ENCODE results near the gene MED28. TPM values are rescaled to one million over a fixed set of nuclear protein-coding genes. Genes with fewer than 3 reads are reported as not detected.

Gene MED28
- total RNA-seq, 1 donor from 2014 or later = 113 TPM

GRCh38 chr4:17583941-17584340 lies 30.5 kb upstream of the MED28 start:
- Mint-ChIP-seq H3K4me1 (no peaks in the 10 kb centered on the region), H3K36me3 (peaks cover 35% of the 10 kb centered on the region), H3K9me3 (no peaks in the 10 kb centered on the region), H3K27me3 (ENCODE audit: low read depth) (no peaks in the 10 kb centered on the region), H3K4me3 (no peak overlapping the region), H3K27ac (no peak overlapping the region)
- TF ChIP-seq, protein P1, sequence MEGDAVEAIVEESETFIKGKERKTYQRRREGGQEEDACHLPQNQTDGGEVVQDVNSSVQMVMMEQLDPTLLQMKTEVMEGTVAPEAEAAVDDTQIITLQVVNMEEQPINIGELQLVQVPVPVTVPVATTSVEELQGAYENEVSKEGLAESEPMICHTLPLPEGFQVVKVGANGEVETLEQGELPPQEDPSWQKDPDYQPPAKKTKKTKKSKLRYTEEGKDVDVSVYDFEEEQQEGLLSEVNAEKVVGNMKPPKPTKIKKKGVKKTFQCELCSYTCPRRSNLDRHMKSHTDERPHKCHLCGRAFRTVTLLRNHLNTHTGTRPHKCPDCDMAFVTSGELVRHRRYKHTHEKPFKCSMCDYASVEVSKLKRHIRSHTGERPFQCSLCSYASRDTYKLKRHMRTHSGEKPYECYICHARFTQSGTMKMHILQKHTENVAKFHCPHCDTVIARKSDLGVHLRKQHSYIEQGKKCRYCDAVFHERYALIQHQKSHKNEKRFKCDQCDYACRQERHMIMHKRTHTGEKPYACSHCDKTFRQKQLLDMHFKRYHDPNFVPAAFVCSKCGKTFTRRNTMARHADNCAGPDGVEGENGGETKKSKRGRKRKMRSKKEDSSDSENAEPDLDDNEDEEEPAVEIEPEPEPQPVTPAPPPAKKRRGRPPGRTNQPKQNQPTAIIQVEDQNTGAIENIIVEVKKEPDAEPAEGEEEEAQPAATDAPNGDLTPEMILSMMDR (IDR thresholded peaks at IDR 0.05; ENCODE audit: unreplicated experiment) = no peak
- no peak for DNase-seq (ENCODE audit: low spot score in 2 of 2, unreplicated experiment in 2 of 2)

DNA sequence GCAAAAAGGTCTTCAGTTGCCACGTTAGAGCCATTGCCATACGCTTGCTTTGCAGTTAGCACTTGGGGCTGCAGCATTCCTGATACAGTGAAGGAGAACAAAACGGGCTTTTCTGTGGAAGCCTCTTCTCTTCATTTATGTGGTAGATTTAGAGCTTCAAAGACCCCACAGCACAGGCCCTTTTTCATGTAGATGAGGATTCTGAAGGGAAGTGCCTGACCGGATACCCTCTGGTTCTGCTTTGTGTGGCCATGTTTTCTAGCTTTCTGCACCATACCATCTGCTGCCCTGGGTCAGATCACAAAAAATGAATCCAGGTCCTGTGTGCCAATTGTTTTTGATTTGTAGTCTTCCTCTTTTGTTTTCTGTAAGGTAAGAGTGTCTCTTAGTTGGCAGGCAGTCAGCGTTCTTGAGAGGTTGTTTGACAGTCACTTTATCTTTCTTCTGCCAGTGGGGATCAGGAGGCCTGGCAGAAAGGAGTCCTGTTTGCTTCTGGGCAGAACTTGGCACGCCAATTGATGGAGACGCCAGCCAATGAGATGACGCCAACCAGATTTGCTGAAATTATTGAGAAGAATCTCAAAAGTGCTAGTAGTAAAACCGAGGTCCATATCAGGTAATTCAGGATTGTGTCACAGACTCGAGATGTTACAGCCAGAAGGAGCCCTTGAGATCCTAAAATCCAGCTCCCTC lies 29.8 kb upstream of the MED28 start:
- Mint-ChIP-seq H3K27ac (no peak overlapping the region), H3K9me3 (no peaks in the 10 kb centered on the region), H3K27me3 (ENCODE audit: low read depth) (no peaks in the 10 kb centered on the region), H3K4me3 (no peak overlapping the region), H3K36me3 (peaks cover 37% of the 10 kb centered on the region), H3K4me1 (no peaks in the 10 kb centered on the region)
- DNase-seq (ENCODE audit: low spot score in 2 of 2, unreplicated experiment in 2 of 2) = no peak
- TF ChIP-seq, protein P1 (IDR thresholded peaks at IDR 0.05; ENCODE audit: unreplicated experiment) = no peak

GRCh38 chr4:17587094-17587822 lies 27.2 kb upstream of the MED28 start:
- H3K4me1 Mint-ChIP-seq = no peaks in the 10 kb centered on the region
- peaks cover 38% of the 10 kb centered on the region for H3K36me3 Mint-ChIP-seq
- H3K27me3 Mint-ChIP-seq (ENCODE audit: low read depth) = no peaks in the 10 kb centered on the region
- H3K9me3 Mint-ChIP-seq = no peaks in the 10 kb centered on the region
- no peak for DNase-seq (ENCODE audit: low spot score in 2 of 2, unreplicated experiment in 2 of 2)
- no peak overlapping the region for H3K27ac Mint-ChIP-seq
- TF ChIP-seq, protein P1 (IDR thresholded peaks at IDR 0.05; ENCODE audit: unreplicated experiment) = no peak
- H3K4me3 Mint-ChIP-seq = no peak overlapping the region

DNA sequence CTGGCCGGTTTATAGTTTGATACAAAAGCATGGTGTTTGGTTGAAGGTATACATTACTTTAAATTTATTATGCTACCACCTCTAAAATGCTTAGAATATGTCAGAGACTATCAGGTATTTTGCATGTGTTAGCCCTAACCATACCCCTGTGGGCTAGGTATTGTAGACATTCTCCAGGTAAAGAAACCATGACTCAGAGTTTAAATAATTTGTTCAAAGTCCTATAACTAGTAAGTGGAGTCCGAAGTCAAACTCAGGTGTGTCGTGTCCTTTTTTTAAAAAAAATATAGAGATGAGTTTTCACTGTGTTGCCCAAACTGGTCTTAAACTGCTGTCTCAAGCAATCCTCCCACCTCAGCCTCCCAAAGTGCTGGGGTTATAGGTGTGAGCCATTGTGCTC lies 25.1 kb upstream of the MED28 start:
- H3K9me3 Mint-ChIP-seq = no peaks in the 10 kb centered on the region
- H3K27me3 Mint-ChIP-seq (ENCODE audit: low read depth) = no peaks in the 10 kb centered on the region
- TF ChIP-seq, protein P1 (IDR thresholded peaks at IDR 0.05; ENCODE audit: unreplicated experiment) = no peak
- H3K27ac Mint-ChIP-seq = no peak overlapping the region
- no peak overlapping the region for H3K4me3 Mint-ChIP-seq
- no peaks in the 10 kb centered on the region for H3K4me1 Mint-ChIP-seq
- no peak for DNase-seq (ENCODE audit: low spot score in 2 of 2, unreplicated experiment in 2 of 2)
- peaks cover 46% of the 10 kb centered on the region for H3K36me3 Mint-ChIP-seq

DNA sequence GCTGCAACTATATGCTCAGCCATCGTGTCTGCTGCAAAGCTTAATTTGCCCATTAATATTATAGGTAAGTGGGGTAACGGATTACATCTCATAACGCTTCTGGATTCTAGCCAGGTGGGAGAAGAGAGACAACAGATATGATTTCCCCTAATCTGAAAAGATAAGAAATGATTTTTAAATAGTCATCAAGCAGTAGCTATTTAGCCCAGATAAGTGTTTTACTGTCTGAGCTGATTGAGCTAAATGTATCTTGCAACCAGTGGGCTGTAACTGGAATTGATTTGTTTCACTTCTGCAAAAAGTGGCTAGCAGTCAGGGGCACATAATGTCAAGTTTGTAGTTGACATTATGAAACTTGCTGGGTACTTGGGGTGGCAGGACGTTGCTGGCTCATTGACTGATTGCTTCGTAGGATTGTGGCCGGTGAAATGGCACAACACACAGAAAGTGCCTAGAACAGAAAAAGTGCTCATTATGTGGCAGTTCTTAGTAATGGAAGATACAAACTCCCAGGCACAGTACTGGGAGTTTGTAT lies 18.9 kb upstream of the MED28 start:
- no peaks in the 10 kb centered on the region for H3K27me3 Mint-ChIP-seq (ENCODE audit: low read depth)
- peaks cover 38% of the 10 kb centered on the region for H3K36me3 Mint-ChIP-seq
- no peaks in the 10 kb centered on the region for H3K9me3 Mint-ChIP-seq
- H3K4me3 Mint-ChIP-seq = no peak overlapping the region
- no peaks in the 10 kb centered on the region for H3K4me1 Mint-ChIP-seq
- TF ChIP-seq, protein P1 (IDR thresholded peaks at IDR 0.05; ENCODE audit: unreplicated experiment) = no peak
- H3K27ac Mint-ChIP-seq = no peak overlapping the region
- no peak for DNase-seq (ENCODE audit: low spot score in 2 of 2, unreplicated experiment in 2 of 2)
